HG02870 (cell line): Measurements from ENCODE around the gene LSR.

Experiments
- ATAC-seq: cut with Tn5 transposase; IDR thresholded peaks from one replicate; pipeline ENCODE4 v1.9.1; 2021; ENCODE audit warnings: mild to moderate bottlenecking, moderate library complexity; ENCODE audit not compliant: unreplicated experiment

LSR gene

DNA sequence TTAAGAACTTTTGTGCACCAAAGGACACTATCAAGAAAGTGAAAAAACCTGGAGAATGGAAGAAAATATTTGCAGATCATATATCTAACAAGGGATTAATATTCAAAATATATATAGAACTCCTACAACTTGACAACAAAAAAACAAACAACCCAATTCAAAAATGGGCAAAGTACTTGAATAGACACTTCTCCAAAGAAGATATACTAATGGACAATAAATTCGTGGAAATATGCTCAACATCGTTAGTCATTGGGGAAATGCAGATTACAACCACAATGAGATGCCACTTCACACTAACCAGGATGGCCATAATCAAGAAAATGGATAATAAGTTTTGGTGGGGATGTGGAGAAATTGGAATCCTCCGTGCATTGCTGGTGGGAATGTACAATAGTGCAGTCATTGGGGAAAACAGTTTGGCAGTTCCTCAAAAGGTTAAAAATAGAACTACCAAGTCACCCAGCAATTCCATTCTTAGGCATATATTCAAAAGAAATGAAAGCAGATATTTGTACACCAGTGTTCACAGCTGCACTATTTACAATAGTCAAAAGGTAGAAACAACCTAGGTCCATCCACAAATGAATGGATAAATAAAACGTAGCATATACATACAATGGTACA lies 2.2 kb upstream of the LSR start:
- ATAC-seq, result no peak

DNA sequence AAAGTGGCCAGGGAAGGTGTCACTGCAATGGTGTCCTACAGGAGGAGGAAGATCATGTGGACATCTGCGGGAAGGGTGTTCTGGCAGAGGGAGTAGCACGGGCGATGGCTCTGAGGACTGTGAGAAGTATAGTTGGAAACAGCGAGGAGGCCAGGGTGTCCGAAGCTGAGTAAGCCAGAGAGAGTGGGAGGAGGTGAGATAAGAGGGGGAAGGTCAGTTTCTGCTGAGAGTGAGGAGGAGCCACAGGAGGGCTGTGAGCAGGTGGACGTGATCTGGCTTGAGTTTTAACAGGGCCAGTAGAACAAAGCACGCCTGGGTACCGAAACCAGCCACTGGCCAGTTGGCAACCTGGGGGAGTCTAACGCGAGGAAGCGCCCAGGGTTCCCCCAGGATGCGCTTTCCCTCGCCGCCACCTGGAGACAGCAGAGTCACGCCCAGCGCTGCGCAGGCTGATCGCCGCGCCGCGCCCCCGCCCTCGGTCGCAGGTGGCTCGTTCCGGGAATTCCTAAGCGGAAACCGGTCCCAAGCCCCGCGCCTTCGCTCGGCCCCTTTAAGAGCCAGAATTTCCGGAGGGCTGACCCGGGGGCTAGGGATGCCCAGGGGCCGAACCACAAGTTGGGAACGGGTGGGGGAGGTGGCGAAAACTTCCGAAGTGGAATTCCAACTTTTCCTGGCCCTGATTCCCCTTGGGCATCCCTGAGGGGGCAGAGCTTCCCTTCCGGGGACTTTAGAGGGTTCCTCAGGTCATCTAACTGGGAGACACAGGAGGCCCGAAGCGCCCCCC lies 1.1 kb upstream of the LSR start:
- ATAC-seq, result peak; percentile 48

DNA sequence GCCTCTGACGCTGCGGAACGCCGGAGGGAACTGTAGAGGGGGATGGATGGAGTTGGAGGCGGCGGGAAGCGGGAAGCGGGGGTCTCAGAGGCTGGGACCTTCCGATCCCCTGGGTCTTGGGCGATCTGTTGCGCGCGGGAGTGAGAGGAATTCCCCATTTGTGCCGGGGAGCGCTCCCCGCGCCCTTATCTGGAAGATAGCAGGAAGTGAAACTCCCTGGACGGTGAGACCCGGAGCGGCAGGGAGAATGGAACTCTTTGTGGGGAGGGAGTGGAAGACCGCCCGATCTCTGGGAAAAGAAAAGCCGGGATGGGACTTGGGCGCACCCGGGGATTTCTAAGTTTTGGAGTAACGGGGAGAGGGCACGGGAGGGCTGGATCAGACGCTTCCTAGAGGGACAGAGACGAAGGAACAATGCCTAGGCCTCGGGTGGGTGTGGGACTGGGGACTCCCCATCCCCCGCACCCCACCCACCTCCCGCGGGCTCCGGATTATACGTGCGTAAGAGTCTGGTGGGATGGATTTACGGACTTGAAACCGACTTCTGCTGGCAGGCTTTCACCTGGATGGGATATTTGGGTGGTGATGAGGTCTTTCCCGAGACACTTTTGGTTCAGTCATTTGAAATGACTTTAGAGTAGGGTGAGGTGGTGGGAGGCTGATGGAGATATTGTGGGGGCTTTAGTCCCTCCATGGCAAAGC lies 495 bp downstream of the LSR start:
- ATAC-seq, result no peak

- ATAC-seq, result no peak
Measured at GRCh38 chr19:35249848-35250711, 1.3 kb downstream of the LSR start.

GRCh38 chr19:35251456-35251855 lies 2.7 kb downstream of the LSR start:
- ATAC-seq, result no peak

- ATAC-seq, result no peak
Measured at GRCh38 chr19:35253316-35254286, 4.8 kb downstream of the LSR start.

DNA sequence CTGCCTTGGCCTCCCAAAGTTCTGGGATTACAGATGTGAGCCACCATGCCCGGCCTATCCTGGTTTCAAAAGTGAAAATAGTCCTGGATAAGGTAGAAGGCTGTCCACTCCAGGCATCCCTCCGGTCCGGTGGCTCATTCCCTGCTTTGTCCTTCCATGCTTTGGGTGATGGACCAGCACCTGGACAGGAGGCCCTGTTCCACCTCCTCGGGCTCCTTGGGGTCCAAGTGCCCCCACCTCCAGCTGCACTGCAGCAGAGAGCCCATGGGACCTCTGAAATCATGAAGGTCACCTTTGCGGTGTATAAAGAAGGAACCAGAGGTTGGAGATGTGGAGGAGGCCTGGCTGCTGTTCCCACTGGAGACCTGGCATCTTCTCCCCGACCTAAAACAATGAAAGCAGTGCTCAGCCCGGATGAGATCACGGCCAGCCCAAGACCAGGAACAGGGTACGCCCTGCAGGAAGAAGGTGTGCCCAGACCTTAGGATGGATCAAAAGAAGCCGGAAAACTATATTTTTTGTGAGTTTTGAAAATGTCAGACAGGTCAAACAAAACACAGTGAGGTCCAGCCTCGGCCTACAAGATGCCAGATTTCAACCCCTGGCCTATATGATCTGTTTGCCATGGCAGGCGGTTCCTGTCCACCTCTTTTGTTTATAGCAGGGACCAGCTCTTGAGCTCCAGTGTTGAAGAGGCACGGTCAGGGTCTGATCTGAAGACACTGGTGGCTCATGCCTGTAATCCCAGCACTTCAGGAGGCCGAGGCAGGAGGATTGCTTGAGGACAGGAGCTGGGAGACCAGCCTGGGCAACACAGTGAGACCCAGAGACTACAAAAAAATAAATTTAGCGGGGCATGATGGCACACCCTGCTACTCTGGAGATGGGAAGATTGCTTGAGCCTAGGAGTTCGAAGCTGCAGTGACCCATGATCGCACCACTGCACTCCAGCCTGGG lies 5.8 kb downstream of the LSR start:
- ATAC-seq, result no peak

DNA sequence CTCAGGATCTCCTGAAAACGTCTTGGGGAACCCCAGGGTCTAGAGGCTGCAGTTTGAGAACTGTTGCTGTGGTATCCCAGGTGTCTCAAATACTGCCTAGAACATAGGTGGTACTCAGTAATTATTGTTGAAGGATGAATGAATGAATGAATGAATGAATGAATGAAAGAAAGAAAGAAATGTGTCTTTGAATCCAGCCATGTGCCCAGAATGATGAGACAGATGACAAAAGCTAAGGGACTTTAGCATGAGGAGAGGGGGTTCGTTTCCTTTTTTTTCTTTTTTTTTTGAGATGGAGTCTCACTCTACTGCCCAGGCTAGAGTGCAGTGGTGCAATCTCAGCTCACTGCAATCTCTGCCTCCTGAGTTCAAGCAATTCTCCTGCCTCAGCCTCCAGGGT lies 7.8 kb downstream of the LSR start:
- ATAC-seq, result no peak

GRCh38 chr19:35257113-35257461 lies 8.3 kb downstream of the LSR start:
- no peak for ATAC-seq

DNA sequence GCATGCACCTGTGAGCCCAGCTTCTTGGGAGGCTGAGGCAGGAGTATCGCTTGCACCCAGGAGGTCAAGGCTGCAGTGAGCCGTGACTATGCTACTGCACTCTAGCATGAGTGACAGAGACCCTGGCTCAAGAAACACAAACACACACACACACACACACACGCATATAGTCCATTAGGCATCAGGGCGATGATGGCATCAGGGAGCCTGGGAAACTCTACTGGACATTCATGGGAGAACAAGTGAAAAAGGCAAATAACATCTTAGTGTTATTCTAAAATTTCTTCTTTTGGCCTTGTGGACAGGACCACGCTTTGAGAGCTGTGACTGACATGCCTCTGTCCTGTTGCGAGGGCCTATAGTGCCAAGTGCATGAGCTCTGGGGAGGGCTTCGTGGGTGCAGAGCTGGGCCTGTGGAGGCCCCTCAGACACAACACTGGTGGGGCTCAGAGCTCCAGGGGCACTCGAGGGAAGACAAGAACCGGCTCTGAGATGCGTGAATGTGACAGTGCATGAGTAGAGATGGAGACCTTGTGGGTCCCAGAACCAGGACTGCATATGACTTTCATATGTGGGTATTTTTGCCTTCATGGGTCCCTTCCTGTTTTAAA lies 12.0 kb downstream of the LSR start:
- no peak for ATAC-seq

DNA sequence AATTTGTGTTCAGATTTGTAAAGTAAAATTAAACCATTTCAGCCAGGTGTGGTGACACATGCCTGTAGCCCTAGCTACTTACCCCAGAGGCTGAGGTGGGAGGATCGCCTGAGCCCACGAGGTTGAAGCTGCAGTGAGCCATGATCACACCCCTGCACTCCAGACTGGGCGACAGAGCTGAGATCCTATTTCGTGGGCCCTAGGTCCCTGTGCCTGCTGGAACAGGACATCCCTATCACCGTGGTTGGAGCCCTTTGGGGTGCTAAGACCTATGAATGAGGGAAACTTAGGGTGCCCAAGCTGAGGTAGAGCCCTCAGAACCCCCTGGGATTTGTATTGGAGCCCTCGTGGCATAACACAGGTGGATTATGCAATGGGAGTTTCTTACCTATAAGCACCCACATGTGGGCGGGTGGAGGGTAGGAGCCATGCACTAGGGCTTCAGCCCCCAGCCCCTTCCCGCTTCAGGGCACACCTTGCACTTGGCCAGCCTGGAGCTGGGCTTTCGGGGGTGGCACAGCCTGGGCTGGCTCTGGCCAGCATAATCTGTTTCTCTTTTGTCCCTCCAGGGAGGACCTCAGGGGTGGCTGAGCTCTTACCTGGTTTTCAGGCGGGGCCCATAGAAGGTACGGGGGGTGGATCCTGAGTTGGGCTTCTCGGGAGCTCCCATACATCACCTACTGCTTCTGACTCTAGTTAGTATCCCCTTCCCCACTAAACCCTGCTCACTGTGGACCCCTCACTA lies 12.7 kb downstream of the LSR start:
- no peak for ATAC-seq

GRCh38 chr19:35262101-35262761 lies 13.4 kb downstream of the LSR start:
- ATAC-seq, result no peak

DNA sequence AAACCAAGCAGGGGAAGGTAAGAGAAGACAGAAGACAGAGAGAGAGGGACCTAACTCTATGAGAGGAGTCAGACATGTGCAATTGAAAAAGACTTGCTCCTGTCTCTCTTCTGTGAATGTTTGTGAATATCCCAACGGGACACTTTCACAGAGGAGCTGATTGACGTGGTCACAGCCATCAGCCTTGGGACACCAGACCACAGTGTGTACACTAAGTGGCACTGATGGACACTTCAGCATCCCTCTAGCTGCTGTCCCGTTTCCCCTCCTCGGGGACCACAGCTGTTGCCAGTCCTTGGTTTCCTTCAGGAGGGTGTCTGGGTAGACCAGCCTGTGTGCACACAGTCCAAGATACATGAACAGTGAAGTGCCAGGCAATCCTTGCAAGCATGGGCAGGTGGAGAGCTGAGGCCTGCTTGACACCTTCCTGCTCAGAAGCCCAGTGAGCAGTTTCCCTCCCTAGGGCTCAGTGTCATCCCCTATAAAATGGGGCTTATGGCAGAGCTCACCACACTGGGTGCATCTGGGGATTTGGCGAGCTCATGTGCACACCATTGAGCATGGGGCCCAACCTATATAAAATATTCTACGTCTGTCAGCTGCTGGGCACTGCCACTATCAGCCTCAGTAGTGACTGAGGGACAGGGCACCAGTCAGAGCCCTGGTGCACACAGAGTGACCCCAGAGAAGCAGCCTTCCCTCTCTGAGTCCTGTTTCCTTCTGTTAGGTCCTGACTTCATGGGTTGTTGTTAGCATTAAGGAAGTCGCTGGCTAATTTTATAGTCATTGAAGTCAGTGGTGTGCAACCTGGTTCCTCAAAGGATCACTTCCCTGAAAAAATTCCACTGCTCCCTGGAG lies 15.7 kb downstream of the LSR start:
- no peak for ATAC-seq

GRCh38 chr19:35265126-35265899 lies 16.5 kb downstream of the LSR start:
- ATAC-seq, result no peak

DNA sequence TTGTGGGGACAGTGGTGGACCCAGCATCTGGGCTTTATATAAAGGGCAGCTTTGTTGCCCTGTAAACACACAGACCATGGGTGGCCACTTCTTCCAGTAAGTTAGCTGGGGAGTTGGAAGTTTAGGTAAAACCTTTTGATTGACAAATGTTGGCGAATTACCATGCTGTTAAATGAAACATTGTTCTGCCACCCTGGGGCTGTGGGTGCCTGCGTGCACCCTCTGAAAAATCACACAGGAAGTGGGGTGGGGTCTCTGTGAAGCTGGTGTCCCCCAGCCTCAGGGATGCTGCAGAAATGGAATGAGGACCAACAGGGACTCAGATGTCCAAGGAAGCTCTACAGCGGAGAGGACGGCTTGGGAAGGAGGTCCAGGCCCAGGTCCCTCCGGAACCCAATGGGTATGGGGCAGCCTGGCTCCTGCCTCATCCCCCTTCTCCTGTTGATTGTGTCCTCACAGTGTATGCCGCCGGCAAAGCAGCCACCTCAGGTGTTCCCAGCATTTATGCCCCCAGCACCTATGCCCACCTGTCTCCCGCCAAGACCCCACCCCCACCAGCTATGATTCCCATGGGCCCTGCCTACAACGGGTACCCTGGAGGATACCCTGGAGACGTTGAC lies 17.2 kb downstream of the LSR start:
- ATAC-seq, result no peak
